Kidney (tissue), 14 donors: Measurements from ENCODE around the gene ATF6B. TPM values are rescaled to one million over a fixed set of nuclear protein-coding genes. Genes with fewer than 3 reads are reported as not detected.

ENCODE experiments used
- DNase-seq, 5 donors: peaks; one replicate each; pipeline ENCODE4 v3.0.0-alpha.2; 2013 to 2020
- FAIRE-seq: peaks from 2 replicates; lab custom pipeline; 2012; peaks lifted over from hg19 to GRCh38; lab: Jason Lieb, UNC
- H3K27ac ChIP-seq, 2 donors: one replicate each; pipeline ENCODE4 v1.7.0; 2013; ENCODE audit warnings: low read depth in 2 of 2, low read length in 2 of 2, inconsistent platforms in 1 of 2
- H3K27me3 ChIP-seq: one replicate; pipeline ENCODE4 v1.7.1; 2013; ENCODE audit warnings: low read length, inconsistent platforms; ENCODE audit not compliant: control insufficient read depth, insufficient read depth
- H3K36me3 ChIP-seq, 3 donors: one replicate each; pipeline versions ENCODE4 v1.7.0 to v1.7.1; 2013; ENCODE audit warnings: low read length in 3 of 3, control low read depth in 1 of 3, inconsistent platforms in 1 of 3; ENCODE audit not compliant: insufficient read depth in 3 of 3, control insufficient read depth in 2 of 3
- H3K4me1 ChIP-seq, 3 donors: one replicate each; pipeline versions ENCODE4 v1.7.0 to v1.7.1; 2013; ENCODE audit warnings: low read length in 3 of 3, inconsistent platforms in 1 of 3, low read depth in 1 of 3; ENCODE audit not compliant: control insufficient read depth in 2 of 3, insufficient read depth in 2 of 3
- H3K4me3 ChIP-seq, 3 donors: one replicate each; pipeline versions ENCODE4 v1.7.0 to v1.8.1; 2013; ENCODE audit warnings: low read length in 3 of 3, control low read depth in 1 of 3, inconsistent platforms in 1 of 3
- H3K9ac ChIP-seq, 3 donors: one replicate each; pipeline versions ENCODE4 v1.7.0 to v1.7.1; 2013; ENCODE audit warnings: low read length in 3 of 3, control low read depth in 1 of 3, inconsistent platforms in 1 of 3
- H3K9me3 ChIP-seq, 3 donors: one replicate each; pipeline versions ENCODE4 v1.7.0 to v1.7.1; 2013; ENCODE audit warnings: low read length in 3 of 3, control low read depth in 1 of 3, inconsistent platforms in 1 of 3; ENCODE audit not compliant: control insufficient read depth in 2 of 3, insufficient read depth in 1 of 3
- CTCF ChIP-seq: IDR thresholded peaks from 3 replicates; pipeline ENCODE4 v1.5.1; 2012; ENCODE audit warnings: mild to moderate bottlenecking, moderate library complexity, borderline replicate concordance; ENCODE audit not compliant: insufficient read depth; ENCODE audit errors: extremely low read depth
- intact Hi-C: fragments of 100-400 bp; cut with DNase I; formaldehyde crosslinking; loops from one replicate; pipeline ENCODE4 v1.11.1; 2022
- polyA plus RNA-seq: library from polyadenylated mRNA; stranded (reverse); fragments of 350-450 nt; fragmentation: Illumina TruSeq; extraction: RNeasy Lipid Tissue Mini Kit (QIAGEN cat#74804); gene quantifications from one replicate; pipeline ENCODE4 v1.2.3, GENCODE V29; 2014; ENCODE audit warnings: low read depth, low replicate concordance; ENCODE audit not compliant: insufficient read depth
- total RNA-seq: library from RNA; stranded (reverse); fragmentation: NEBNext Ultra II Directional; extraction: Animal tissue kit (Norgen Biotek cat#: 25700); gene quantifications from one replicate; pipeline ENCODE4 v1.2.1, GENCODE V29; 2021
- donor health status: control.
- donor health status: control.
- donor health status: control.
- donor health status: control.
- donor health status: control.
- donor health status: DM: yes; HTN: yes; CAD: no.
- donor health status: Normal renal cell carcinoma (clear cell type).

ATF6B gene
- total and polyA plus RNA-seq, 2 donors from 2014 or later, result 40.3 to 104 TPM

DNA sequence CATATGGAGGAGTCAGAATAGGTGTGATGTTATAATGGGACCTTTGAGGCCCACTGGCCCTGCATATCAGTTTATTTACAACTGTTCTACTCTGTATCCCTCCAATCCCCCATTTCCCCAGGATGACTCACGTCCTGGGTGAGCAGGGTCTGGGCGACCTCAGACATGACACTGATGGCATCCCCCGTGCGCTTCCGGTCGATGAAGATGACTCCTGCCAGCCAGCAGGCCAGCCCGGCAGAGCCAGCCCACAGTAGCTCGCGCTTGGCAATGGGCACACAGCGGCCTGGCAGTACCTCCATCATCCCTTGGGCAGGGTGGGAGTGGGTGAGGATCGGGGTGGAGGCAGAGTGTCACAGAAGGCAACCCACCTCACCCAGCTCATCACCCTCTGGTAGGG is 42.2 kb upstream of the ATF6B start:
- TF ChIP-seq CTCF, result no peak
- Histone ChIP-seq H3K9me3 (no peaks in the 10 kb centered on the region), H3K4me3 (no peak overlapping the region), H3K4me1 (peaks cover 0 to 10% (median 7%) of the 10 kb centered on the region in 3 donors), H3K9ac (no peak overlapping the region), H3K27ac (no peak overlapping the region), H3K36me3 (peaks cover 0 to 19% (median 12%) of the 10 kb centered on the region in 3 donors), H3K27me3 (no peaks in the 10 kb centered on the region)
- intact Hi-C loops, result no loop called here
- FAIRE-seq (no peak), DNase-seq (peak in 2 of 5 donors; percentile 26 to 50)

DNA sequence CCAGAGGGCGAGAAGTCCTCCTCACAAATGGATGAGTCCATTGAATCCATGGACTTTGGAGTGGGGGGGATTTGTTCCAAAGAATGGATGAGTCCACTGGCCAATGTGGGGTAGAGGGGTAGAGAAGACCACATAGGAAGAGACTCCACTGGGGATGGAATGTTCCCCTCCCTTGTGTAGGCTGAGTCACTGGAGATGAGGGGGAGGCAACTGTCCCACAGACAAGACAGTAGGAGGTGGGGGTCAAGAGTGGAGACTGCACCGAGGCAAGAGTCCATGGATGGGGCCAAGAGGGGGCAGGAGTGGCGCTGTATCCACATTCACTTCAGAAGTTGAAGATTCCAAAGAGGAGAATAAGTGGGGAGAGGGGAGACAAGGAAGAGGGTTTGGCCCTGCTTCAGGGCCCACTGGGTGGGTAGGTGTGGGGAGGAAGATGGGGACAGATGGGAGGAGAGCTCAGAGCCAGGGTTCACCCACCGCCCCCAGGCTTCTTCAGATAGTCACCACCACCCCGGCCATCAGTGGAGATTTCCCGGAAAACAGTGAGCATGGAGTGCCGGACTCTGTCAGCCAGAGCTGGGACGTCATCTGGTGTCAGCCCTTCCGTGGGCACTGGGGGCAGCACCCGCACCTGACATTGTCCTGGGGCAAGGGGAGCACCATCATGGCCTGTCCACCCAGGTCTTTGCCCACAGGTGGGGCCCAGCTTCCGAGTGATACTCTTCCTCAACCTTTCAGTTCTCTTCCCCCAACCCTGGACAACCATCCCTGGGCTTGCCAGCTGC is 41.0 kb upstream of the ATF6B start:
- H3K36me3 ChIP-seq, result peaks cover 0 to 19% (median 12%) of the 10 kb centered on the region in 3 donors
- H3K9ac ChIP-seq, result no peak overlapping the region
- H3K4me3 ChIP-seq, result no peak overlapping the region
- DNase-seq (peak in 1 of 5 donors; percentile 50), FAIRE-seq (no peak)
- intact Hi-C loops, result no loop called here
- H3K4me1 ChIP-seq, result no peaks in the 10 kb centered on the region
- no peak overlapping the region for H3K27ac ChIP-seq
- H3K9me3 ChIP-seq, result no peaks in the 10 kb centered on the region
- no peak for TF ChIP-seq CTCF
- no peaks in the 10 kb centered on the region for H3K27me3 ChIP-seq

- Histone ChIP-seq H3K27me3 (no peaks in the 10 kb centered on the region), H3K9ac (no peak overlapping the region), H3K36me3 (peaks cover 0 to 19% (median 12%) of the 10 kb centered on the region in 3 donors), H3K4me3 (no peak overlapping the region), H3K4me1 (no peaks in the 10 kb centered on the region), H3K9me3 (no peaks in the 10 kb centered on the region), H3K27ac (no peak overlapping the region)
- FAIRE-seq, result no peak
- intact Hi-C loops, result no loop called here
- TF ChIP-seq CTCF, result no peak
- peak in 1 of 5 donors; percentile 45 for DNase-seq
Measured at GRCh38 chr6:32168350-32168749, 40.3 kb upstream of the ATF6B start.
